Suprapubic skin (tissue), 4 donors: Measurements from ENCODE around the gene ASB11.
"Not testable (repeated sequence)": the region's sequence is repeated elsewhere in the genome, so short reads cannot be mapped to it uniquely, and the experiment has no call there.

ENCODE experiments used
- CTCF ChIP-seq, 2 donors: fragments of 200-600 bp in 1 of 2; fragments of 450-650 bp in 1 of 2; sonication (generic) in 1 of 2; IDR thresholded peaks; one replicate each; pipeline ENCODE4 v1.5.1; 2016 to 2019; ENCODE audit warnings: antibody characterized with exemption in 2 of 2, mild to moderate bottlenecking in 1 of 2, moderate library complexity in 1 of 2
- EP300 ChIP-seq: sonication (generic); formaldehyde crosslinking; IDR thresholded peaks from one replicate; pipeline ENCODE4 v1.6.1; 2017; ENCODE audit warnings: antibody characterized with exemption
- POLR2AphosphoS5 ChIP-seq, 3 donors: sonication (generic); formaldehyde crosslinking; IDR thresholded peaks; one replicate each; pipeline ENCODE4 v1.6.1; 2017; ENCODE audit warnings: antibody characterized with exemption in 3 of 3

- TF ChIP-seq CTCF (IDR thresholded peaks at IDR 0.05); POLR2AphosphoS5 (IDR thresholded peaks at IDR 0.05); EP300: not testable (repeated sequence)
Observed at GRCh38 chrX:15305899-15306298, 9.5 kb downstream of the ASB11 start.
